ENCODE data around the gene PPHLN1.

PPHLN1 gene

DNA sequence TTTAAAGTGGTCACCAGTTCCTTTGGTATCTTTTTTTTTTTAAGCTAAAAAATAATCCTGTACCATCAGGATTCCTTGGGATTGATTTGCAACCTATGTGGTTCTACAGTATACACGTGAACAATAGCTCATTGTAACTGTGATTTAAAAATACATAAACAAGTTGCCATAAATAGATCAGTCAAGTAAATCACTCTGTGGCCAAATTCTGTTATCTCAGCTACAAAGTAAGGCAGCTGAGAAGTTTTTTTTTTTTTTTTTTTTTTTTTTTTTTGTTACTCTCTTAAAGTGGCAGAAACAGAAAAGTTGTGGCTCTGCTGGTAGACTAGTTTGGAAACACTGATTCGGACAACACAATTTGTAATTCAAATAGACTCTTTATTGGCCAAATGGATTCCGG, 159.0 kb downstream of the PPHLN1 start:
- no peak for DNase-seq

- no peak for DNase-seq
These were observed 159.9 kb downstream of the PPHLN1 start for GRCh38 chr12:42485823-42486222.

DNA sequence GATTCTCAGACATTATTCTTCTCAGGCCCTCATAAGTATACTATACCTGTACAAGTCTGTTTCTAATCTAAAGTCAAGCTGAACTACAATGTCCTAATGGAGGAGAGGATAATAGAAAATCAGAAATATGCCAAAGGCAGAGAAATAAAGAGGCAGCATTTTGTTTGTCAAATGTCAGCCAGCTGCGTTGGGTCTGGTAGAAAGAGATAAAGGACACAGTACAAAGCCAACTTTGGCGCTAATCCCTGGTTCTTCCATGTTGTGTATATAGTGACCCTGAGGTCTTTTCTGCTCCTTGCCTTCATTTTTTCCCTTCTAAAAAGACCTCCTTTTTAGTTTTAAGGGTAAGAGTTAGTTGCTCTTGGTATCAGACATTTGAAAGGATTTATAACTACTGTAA, 160.4 kb downstream of the PPHLN1 start:
- DNase-seq = no peak

- DNase-seq = no peak
These were observed 164.4 kb downstream of the PPHLN1 start for GRCh38 chr12:42490261-42490842.

Data from NCI-H82 (cell line).